GM18519 (cell line): ENCODE results near the gene KCNQ1.

Source experiments
- ATAC-seq: cut with Tn5 transposase; IDR thresholded peaks from one replicate; pipeline ENCODE4 v1.9.1; 2021; ENCODE audit warnings: mild to moderate bottlenecking, moderate library complexity; ENCODE audit not compliant: unreplicated experiment, low FRiP score

KCNQ1 gene

GRCh38 chr11:2459016-2459725, 14.4 kb downstream of the KCNQ1 start:
- ATAC-seq: no peak

- ATAC-seq: no peak
These were observed 15.2 kb downstream of the KCNQ1 start for GRCh38 chr11:2459796-2460531.

GRCh38 chr11:2460540-2461252, 15.9 kb downstream of the KCNQ1 start:
- ATAC-seq: no peak

GRCh38 chr11:2461253-2461955, 16.6 kb downstream of the KCNQ1 start:
- no peak for ATAC-seq

- no peak for ATAC-seq
These were observed 17.2 kb downstream of the KCNQ1 start for GRCh38 chr11:2461956-2462542.

GRCh38 chr11:2462543-2462985, 17.8 kb downstream of the KCNQ1 start:
- no peak for ATAC-seq

GRCh38 chr11:2462986-2463765, 18.4 kb downstream of the KCNQ1 start:
- ATAC-seq: no peak

- ATAC-seq: no peak
These were observed 19.0 kb downstream of the KCNQ1 start for GRCh38 chr11:2463766-2464277.

GRCh38 chr11:2464451-2465165, 19.8 kb downstream of the KCNQ1 start:
- no peak for ATAC-seq

- ATAC-seq: no peak
These were observed 20.6 kb downstream of the KCNQ1 start for GRCh38 chr11:2465202-2466068.

- ATAC-seq: no peak
These were observed 21.4 kb downstream of the KCNQ1 start for GRCh38 chr11:2466069-2466801.

GRCh38 chr11:2466869-2467694, 22.3 kb downstream of the KCNQ1 start:
- ATAC-seq: no peak

GRCh38 chr11:2467695-2468055, 22.9 kb downstream of the KCNQ1 start:
- no peak for ATAC-seq

GRCh38 chr11:2468363-2469235, 23.8 kb downstream of the KCNQ1 start:
- ATAC-seq: no peak

- no peak for ATAC-seq
These were observed 25.7 kb downstream of the KCNQ1 start for GRCh38 chr11:2470495-2470894.
